GM19099 (cell line): ENCODE results near the gene MVB12A.

Experiments
- POLR2A ChIP-seq: IDR thresholded peaks from 3 replicates; pipeline ENCODE4 v1.6.1; 2011; ENCODE audit warnings: low read depth; ENCODE audit not compliant: insufficient read length; ENCODE audit errors: extremely low read depth

Gene MVB12A

GRCh38 chr19:17450264-17451075 lies 30.6 kb downstream of the MVB12A start:
- no peak for TF ChIP-seq POLR2A

- TF ChIP-seq POLR2A: no peak
Measured at GRCh38 chr19:17451820-17452219, 32.0 kb downstream of the MVB12A start.

GRCh38 chr19:17454576-17455071 lies 34.8 kb downstream of the MVB12A start:
- TF ChIP-seq POLR2A: no peak

- TF ChIP-seq POLR2A: no peak
Measured at GRCh38 chr19:17455308-17456123, 35.7 kb downstream of the MVB12A start.

GRCh38 chr19:17456127-17456526 lies 36.3 kb downstream of the MVB12A start:
- no peak for TF ChIP-seq POLR2A

GRCh38 chr19:17457616-17458015 lies 37.8 kb downstream of the MVB12A start:
- no peak for TF ChIP-seq POLR2A

GRCh38 chr19:17458970-17459369 lies 39.1 kb downstream of the MVB12A start:
- TF ChIP-seq POLR2A: no peak

GRCh38 chr19:17460372-17461230 lies 40.8 kb downstream of the MVB12A start, which contains the start of gene NXNL1:
Gene NXNL1 (minus strand): TSS chr19:17460926. CDS start chr19:17460869, 57 bp downstream.
- no peak for TF ChIP-seq POLR2A

- TF ChIP-seq POLR2A: no peak
Measured at GRCh38 chr19:17466487-17466850, 46.6 kb downstream of the MVB12A start.

GRCh38 chr19:17467471-17468301 lies 47.8 kb downstream of the MVB12A start:
- no peak for TF ChIP-seq POLR2A

GRCh38 chr19:17468302-17469091 lies 48.6 kb downstream of the MVB12A start:
- TF ChIP-seq POLR2A: no peak

- TF ChIP-seq POLR2A: no peak
Measured at GRCh38 chr19:17469092-17469480, 49.2 kb downstream of the MVB12A start.

- no peak for TF ChIP-seq POLR2A
Measured at GRCh38 chr19:17469481-17470067, 49.7 kb downstream of the MVB12A start.
